Keratinocyte (primary cell): ENCODE measurements around the gene SLC28A3.

Experiments used
- EZH2 ChIP-seq: IDR thresholded peaks from one replicate; pipeline ENCODE4 v1.6.1; 2012; ENCODE audit warnings: inconsistent platforms, mild to moderate bottlenecking, low read length, moderate library complexity
- TF ChIP-seq, protein P1 (sequence below), 3 experiments: IDR thresholded peaks in 1 of 3; conservative IDR thresholded peaks in 1 of 3; optimal IDR thresholded peaks in 1 of 3; 2 replicates in 2 of 3; 3 replicates in 1 of 3; pipeline versions ENCODE3 to v1.5.1; 2011; ENCODE audit warnings: low read length in 3 of 3, mild to moderate bottlenecking in 3 of 3, moderate library complexity in 2 of 3, control low read depth in 1 of 3, inconsistent platforms in 1 of 3; ENCODE audit not compliant: insufficient read depth in 2 of 3; ENCODE audit errors: extremely low read depth in 1 of 3

DNA sequence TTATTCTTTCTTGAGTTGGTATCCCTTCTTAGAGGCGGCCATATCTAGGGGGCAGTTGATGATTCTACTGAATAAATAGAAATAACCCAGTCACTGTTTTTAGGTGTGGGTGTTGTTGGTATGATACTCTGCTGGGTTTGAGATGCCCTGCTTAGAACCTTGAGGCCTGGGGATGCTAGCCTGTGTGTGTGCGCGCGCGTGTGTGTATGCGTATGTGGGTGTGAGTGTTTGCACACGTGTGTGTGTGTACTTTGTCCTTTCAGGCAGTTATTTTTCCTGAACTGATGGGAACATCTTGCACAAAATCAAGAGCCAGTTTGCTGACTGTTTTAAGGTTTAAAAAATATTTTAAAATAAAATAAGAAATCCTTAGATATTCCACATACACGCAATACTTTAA is 3.3 kb downstream of the SLC28A3 start:
- TF ChIP-seq EZH2, result no peak
- TF ChIP-seq, protein P1, sequence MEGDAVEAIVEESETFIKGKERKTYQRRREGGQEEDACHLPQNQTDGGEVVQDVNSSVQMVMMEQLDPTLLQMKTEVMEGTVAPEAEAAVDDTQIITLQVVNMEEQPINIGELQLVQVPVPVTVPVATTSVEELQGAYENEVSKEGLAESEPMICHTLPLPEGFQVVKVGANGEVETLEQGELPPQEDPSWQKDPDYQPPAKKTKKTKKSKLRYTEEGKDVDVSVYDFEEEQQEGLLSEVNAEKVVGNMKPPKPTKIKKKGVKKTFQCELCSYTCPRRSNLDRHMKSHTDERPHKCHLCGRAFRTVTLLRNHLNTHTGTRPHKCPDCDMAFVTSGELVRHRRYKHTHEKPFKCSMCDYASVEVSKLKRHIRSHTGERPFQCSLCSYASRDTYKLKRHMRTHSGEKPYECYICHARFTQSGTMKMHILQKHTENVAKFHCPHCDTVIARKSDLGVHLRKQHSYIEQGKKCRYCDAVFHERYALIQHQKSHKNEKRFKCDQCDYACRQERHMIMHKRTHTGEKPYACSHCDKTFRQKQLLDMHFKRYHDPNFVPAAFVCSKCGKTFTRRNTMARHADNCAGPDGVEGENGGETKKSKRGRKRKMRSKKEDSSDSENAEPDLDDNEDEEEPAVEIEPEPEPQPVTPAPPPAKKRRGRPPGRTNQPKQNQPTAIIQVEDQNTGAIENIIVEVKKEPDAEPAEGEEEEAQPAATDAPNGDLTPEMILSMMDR (optimal IDR thresholded peaks at IDR 0.05 in 1 of 3, IDR thresholded peaks at IDR 0.05 in 1 of 3, conservative IDR thresholded peaks at IDR 0.05 in 1 of 3; ENCODE audit: extremely low read depth in 1 of 3, insufficient read depth in 2 of 3, low read length in 3 of 3), result no peak
